Measurements from ENCODE around the gene SUSD4.
A peak's percentile ranks its signal among the peaks of the same experiment; 100 is the strongest.

Gene SUSD4

DNA sequence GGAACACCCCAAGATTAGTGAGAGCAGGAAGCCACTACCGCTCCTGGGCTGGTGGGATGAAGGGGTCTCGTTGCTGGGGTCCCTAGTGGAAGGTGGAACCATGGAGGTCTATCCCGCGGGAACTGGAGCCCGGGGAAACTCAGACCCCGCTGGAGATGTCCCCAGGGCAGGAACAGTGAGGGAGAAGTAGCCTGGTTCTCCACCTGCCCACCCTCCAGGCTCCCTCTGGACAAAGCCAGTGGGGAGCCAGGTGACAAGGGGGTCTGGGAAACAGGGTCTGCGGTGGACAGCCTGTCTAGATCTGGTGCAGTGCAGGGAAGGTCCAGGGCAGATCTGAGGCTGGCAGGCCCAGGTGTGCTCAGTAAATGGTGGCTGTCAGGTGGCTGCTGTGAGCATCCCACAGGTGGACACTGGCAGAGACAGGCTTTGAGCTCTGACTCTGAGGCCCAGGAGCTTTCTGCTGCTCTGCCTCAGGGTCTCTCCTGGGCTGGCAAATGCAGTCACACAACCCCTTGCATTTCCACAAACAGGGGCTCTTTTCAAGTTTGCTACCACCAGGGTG is 132.9 kb downstream of the SUSD4 start:
- no peak for DNase-seq (ENCODE audit: low read depth in 2 of 2)
- no peak overlapping the region for H3K4me3 ChIP-seq (replicated peaks in 1 of 2; ENCODE audit: low read depth in 2 of 2, low read length in 2 of 2)
- TF ChIP-seq CTCF (IDR thresholded peaks at IDR 0.05; ENCODE audit: low read depth, low read length), result no peak

DNA sequence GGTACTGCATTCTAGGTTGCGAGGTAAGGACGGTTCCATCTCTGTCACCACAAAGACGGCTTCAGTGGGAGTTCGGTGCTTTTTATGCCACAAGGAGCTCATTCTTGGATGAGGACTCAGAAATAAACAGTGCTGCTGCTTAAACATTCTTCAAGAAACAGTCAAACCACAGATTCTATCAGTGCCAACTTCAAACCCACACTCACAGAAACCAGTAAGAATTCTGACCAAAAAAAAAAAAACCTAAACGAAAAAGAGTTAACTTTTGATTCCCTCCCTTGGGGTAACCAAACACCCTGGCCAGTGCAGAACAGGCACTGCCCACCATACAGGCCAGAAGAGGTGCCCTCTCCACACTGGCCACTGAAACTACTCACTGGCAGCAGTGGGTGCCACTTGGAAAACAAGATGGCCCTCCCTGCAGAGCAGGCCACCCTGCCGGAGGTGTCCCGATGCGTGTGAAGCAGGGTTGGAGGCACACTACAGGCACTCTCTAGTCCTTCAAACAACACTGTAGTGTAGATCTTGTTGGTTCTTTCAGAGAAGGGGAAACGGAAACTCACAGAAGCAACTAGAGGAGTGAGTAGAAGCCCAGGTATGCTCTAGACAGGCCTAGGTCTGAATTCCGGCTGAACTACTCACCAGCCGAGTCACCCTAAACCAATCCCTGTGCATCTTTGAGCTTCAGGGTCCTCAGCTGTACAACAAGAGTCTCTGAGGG is 133.7 kb downstream of the SUSD4 start:
- peak; percentile 58 to 71 for DNase-seq (ENCODE audit: low read depth in 2 of 2)
- TF ChIP-seq CTCF (IDR thresholded peaks at IDR 0.05; ENCODE audit: low read depth, low read length), result no peak
- H3K4me3 ChIP-seq (replicated peaks in 1 of 2; ENCODE audit: low read depth in 2 of 2, low read length in 2 of 2), result no peak overlapping the region

GRCh38 chr1:223229756-223230155 is 134.2 kb downstream of the SUSD4 start:
- DNase-seq (ENCODE audit: low read depth in 2 of 2), result no peak
- TF ChIP-seq CTCF (IDR thresholded peaks at IDR 0.05; ENCODE audit: low read depth, low read length), result no peak
- no peak overlapping the region for H3K4me3 ChIP-seq (replicated peaks in 1 of 2; ENCODE audit: low read depth in 2 of 2, low read length in 2 of 2)

DNA sequence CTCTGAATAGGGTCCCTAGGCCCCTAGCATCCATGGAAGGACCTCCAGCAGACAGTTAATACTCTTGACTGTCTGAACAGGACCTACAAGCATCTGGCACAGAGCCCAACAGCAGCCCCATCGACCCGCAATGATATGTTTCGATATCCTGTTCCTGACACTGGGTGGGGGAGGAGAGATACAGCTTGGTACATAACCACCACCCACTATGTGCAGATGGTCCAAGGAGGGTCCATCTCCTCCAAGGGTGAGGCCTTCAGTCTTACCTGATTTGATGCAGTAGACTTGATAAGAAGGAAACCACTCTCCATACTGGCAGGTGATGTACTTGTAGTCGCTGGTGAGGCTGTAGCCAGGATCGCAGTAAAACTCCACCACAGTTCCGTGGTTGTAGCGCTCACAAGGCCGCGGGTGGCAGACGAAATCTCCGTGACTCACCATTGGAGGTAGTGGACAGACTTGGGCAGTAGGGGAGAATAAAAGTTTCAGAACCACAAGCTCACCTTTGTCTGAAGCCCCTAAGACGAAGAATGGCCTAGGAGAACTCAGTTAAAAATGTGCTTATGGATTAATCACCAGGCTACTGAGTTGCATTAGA is 134.9 kb downstream of the SUSD4 start:
- TF ChIP-seq CTCF (IDR thresholded peaks at IDR 0.05; ENCODE audit: low read depth, low read length), result no peak
- no peak overlapping the region for H3K4me3 ChIP-seq (replicated peaks in 1 of 2; ENCODE audit: low read depth in 2 of 2, low read length in 2 of 2)
- DNase-seq (ENCODE audit: low read depth in 2 of 2), result no peak

DNA sequence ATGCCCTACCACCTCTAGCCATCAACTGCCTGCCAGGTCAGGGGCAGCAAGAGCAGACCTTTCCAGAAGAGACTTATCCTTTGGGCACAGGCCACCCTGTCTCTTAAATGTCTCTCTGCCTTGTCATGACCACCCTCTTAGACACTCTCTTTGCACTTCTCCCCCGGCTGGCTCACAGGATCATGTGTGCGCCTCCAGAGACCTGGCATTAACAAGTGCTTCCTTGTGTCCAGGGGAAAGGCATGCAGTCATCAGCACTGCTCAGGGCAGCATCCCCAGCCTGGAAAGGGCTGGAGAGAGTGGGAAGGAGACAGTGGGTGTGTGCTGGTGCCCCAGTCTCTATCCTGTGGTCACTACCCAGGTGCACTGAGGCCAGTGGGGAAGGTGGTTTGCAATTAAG is 135.8 kb downstream of the SUSD4 start:
- no peak for TF ChIP-seq CTCF (IDR thresholded peaks at IDR 0.05; ENCODE audit: low read depth, low read length)
- no peak overlapping the region for H3K4me3 ChIP-seq (replicated peaks in 1 of 2; ENCODE audit: low read depth in 2 of 2, low read length in 2 of 2)
- DNase-seq (ENCODE audit: low read depth in 2 of 2), result no peak

- TF ChIP-seq CTCF (IDR thresholded peaks at IDR 0.05; ENCODE audit: low read depth, low read length), result no peak
- no peak for DNase-seq (ENCODE audit: low read depth in 2 of 2)
- H3K4me3 ChIP-seq (replicated peaks in 1 of 2; ENCODE audit: low read depth in 2 of 2, low read length in 2 of 2), result no peak overlapping the region
Observed at GRCh38 chr1:223227486-223228196, 136.3 kb downstream of the SUSD4 start.

Data from cardiac fibroblast (primary cell).